ENCODE data around the gene PIEZO1. TPM values are rescaled to one million over a fixed set of nuclear protein-coding genes. Genes with fewer than 3 reads are reported as not detected.

The PIEZO1 gene
- total and polyA plus RNA-seq, 2 donors (not counting 1 experiment from before 2014, with no cell fraction given): 108 to 331 TPM

- no peaks in the 10 kb centered on the region for H3K27me3 Mint-ChIP-seq
- Histone ChIP-seq H3K27me3 (replicated peaks in 1 of 4; ENCODE audit: control extremely low read depth in 1 of 4, control insufficient read depth in 3 of 4, insufficient read depth in 4 of 4, low read length in 3 of 4) (peaks cover 0 to 4% (median 0%) of the 10 kb centered on the region in 4 experiments), H3K4me3 (ENCODE audit: control extremely low read depth in 1 of 5, extremely low read depth in 1 of 5, insufficient read depth in 1 of 5, low read depth in 2 of 5, low read length in 4 of 5) (no peak overlapping the region), H3K79me2 (ENCODE audit: control insufficient read depth, insufficient read depth, low read length) (peaks cover 7% of the 10 kb centered on the region), H3K4me2 (replicated peaks; ENCODE audit: low read depth, low read length, poor library complexity, severe bottlenecking) (no peak overlapping the region), H3K9ac (ENCODE audit: low read length) (no peak overlapping the region), H4K20me1 (ENCODE audit: control insufficient read depth, insufficient read depth, low read length, poor library complexity, severe bottlenecking) (peaks cover 35% of the 10 kb centered on the region), H3K4me1 (ENCODE audit: control insufficient read depth in 2 of 2, insufficient read depth in 2 of 2, low read length in 2 of 2) (peaks cover 23 to 35% of the 10 kb centered on the region in 2 donors), H3K27ac (ENCODE audit: low read length in 2 of 2) (no peak overlapping the region), H3K9me3 (ENCODE audit: control extremely low read depth in 1 of 3, control insufficient read depth in 2 of 3, insufficient read depth in 1 of 3, low read length in 2 of 3) (peaks cover 0 to 5% (median 0%) of the 10 kb centered on the region in 3 donors), H2AFZ (ENCODE audit: insufficient read depth, low read depth, low read length, poor library complexity, severe bottlenecking) (no peak overlapping the region), H3K36me3 (replicated peaks in 1 of 2; ENCODE audit: control extremely low read depth in 1 of 2, control insufficient read depth in 1 of 2, extremely low read depth in 1 of 2, insufficient read depth in 2 of 2, low read length in 1 of 2) (peaks cover 0 to 22% of the 10 kb centered on the region in 2 experiments)
- DNase-seq (no peak), ATAC-seq (ENCODE audit: low read depth) (no peak)
- H3K4me3 Mint-ChIP-seq: no peak overlapping the region
- peaks cover 24% of the 10 kb centered on the region for H3K4me1 Mint-ChIP-seq
- no peak overlapping the region for H3K27ac Mint-ChIP-seq
- intact Hi-C loops (cut with micrococcal nuclease): no loop called here
- no peaks in the 10 kb centered on the region for H3K9me3 Mint-ChIP-seq (ENCODE audit: insufficient read depth)
- POLR2A ChIA-PET: no interaction called here
- CTCF ChIA-PET: interaction anchor here (2.2 kb wide), 1 partner anchor 68 kb away, joined by 6 read pairs; no protein-coding TSS in a partner anchor
- TF ChIP-seq EZH2 (IDR thresholded peaks at IDR 0.05; ENCODE audit: borderline replicate concordance, insufficient read depth, low read depth, low read length, poor library complexity, severe bottlenecking) (no peak), CTCF (IDR thresholded peaks at IDR 0.05) (no peak)
- WGBS (ENCODE audit: insufficient coverage): 94% methylated on average over 22 of the region's 22 CpGs
Measured at GRCh38 chr16:88805340-88805715, 20.3 kb upstream of the PIEZO1 start.

GRCh38 chr16:88804552-88805339, 19.7 kb upstream of the PIEZO1 start:
- peaks cover 24 to 37% of the 10 kb centered on the region in 2 donors for H3K4me1 ChIP-seq (ENCODE audit: control insufficient read depth in 2 of 2, insufficient read depth in 2 of 2, low read length in 2 of 2)
- H3K27ac ChIP-seq (ENCODE audit: low read length in 2 of 2): no peak overlapping the region
- Mint-ChIP-seq H3K4me3 (peak overlapping the region; percentile 60), H3K27ac (peak overlapping the region; percentile 41), H3K27me3 (no peaks in the 10 kb centered on the region), H3K9me3 (ENCODE audit: insufficient read depth) (no peaks in the 10 kb centered on the region), H3K4me1 (peaks cover 23% of the 10 kb centered on the region)
- POLR2A ChIA-PET: no interaction called here
- H3K79me2 ChIP-seq (ENCODE audit: control insufficient read depth, insufficient read depth, low read length): peaks cover 4% of the 10 kb centered on the region
- WGBS (ENCODE audit: insufficient coverage): 49% methylated on average over 39 of the region's 39 CpGs
- peaks cover 0 to 4% (median 0%) of the 10 kb centered on the region in 4 experiments for H3K27me3 ChIP-seq (replicated peaks in 1 of 4; ENCODE audit: control extremely low read depth in 1 of 4, control insufficient read depth in 3 of 4, insufficient read depth in 4 of 4, low read length in 3 of 4)
- intact Hi-C loops (cut with micrococcal nuclease): no loop called here
- DNase-seq (peak; percentile 43), ATAC-seq (ENCODE audit: low read depth) (no peak)
- TF ChIP-seq CTCF (IDR thresholded peaks at IDR 0.05): no peak
- no peak for TF ChIP-seq EZH2 (IDR thresholded peaks at IDR 0.05; ENCODE audit: borderline replicate concordance, insufficient read depth, low read depth, low read length, poor library complexity, severe bottlenecking)
- no peak overlapping the region for H3K9ac ChIP-seq (ENCODE audit: low read length)
- CTCF ChIA-PET: interaction anchor here (2.2 kb wide), 1 partner anchor 67 kb away, joined by 6 read pairs; no protein-coding TSS in a partner anchor
- peaks cover 0 to 7% (median 0%) of the 10 kb centered on the region in 3 donors for H3K9me3 ChIP-seq (ENCODE audit: control extremely low read depth in 1 of 3, control insufficient read depth in 2 of 3, insufficient read depth in 1 of 3, low read length in 2 of 3)
- no peak overlapping the region for H2AFZ ChIP-seq (ENCODE audit: insufficient read depth, low read depth, low read length, poor library complexity, severe bottlenecking)
- H3K4me3 ChIP-seq (ENCODE audit: control extremely low read depth in 1 of 5, extremely low read depth in 1 of 5, insufficient read depth in 1 of 5, low read depth in 2 of 5, low read length in 4 of 5): peak overlapping the region in 1 of 5 experiments; percentile 18
- peaks cover 29% of the 10 kb centered on the region for H4K20me1 ChIP-seq (ENCODE audit: control insufficient read depth, insufficient read depth, low read length, poor library complexity, severe bottlenecking)
- peak overlapping the region; percentile 88 for H3K4me2 ChIP-seq (replicated peaks; ENCODE audit: low read depth, low read length, poor library complexity, severe bottlenecking)
- peaks cover 0 to 16% of the 10 kb centered on the region in 2 experiments for H3K36me3 ChIP-seq (replicated peaks in 1 of 2; ENCODE audit: control extremely low read depth in 1 of 2, control insufficient read depth in 1 of 2, extremely low read depth in 1 of 2, insufficient read depth in 2 of 2, low read length in 1 of 2)

Measured in B cell (primary cell).